Endodermal cell (in vitro differentiated cells): ENCODE measurements around the gene CDKL5. TPM values are rescaled to one million over a fixed set of nuclear protein-coding genes. Genes with fewer than 3 reads are reported as not detected.

Experiments
- DNase-seq: peaks from one replicate; pipeline ENCODE4 v3.0.0-alpha.2; 2017
- H3K27ac ChIP-seq: 2 replicates; pipeline ENCODE4 v1.5.1; 2013; ENCODE audit warnings: mild to moderate bottlenecking, low read depth, low read length, moderate library complexity
- H3K27me3 ChIP-seq: 2 replicates; pipeline ENCODE4 v1.6.1; 2013; ENCODE audit warnings: mild to moderate bottlenecking, low read length, moderate library complexity; ENCODE audit not compliant: insufficient read depth, control insufficient read depth, poor library complexity, severe bottlenecking
- H3K36me3 ChIP-seq: 2 replicates; pipeline ENCODE4 v1.7.0; 2013; ENCODE audit warnings: mild to moderate bottlenecking, low read length, moderate library complexity; ENCODE audit not compliant: control insufficient read depth, insufficient read depth
- H3K4me1 ChIP-seq: one replicate; pipeline ENCODE4 v1.7.0; 2013; ENCODE audit warnings: low read length; ENCODE audit not compliant: control insufficient read depth, insufficient read depth
- H3K4me3 ChIP-seq: 2 replicates; pipeline ENCODE4 v1.5.1; 2013; ENCODE audit warnings: mild to moderate bottlenecking, low read length, moderate library complexity
- H3K9ac ChIP-seq: 2 replicates; pipeline ENCODE4 v1.6.1; 2013; ENCODE audit warnings: mild to moderate bottlenecking, low read length, moderate library complexity; ENCODE audit not compliant: poor library complexity, severe bottlenecking; ENCODE audit errors: extremely low read depth
- H3K9me3 ChIP-seq: 2 replicates; pipeline ENCODE4 v1.6.1; 2013; ENCODE audit warnings: mild to moderate bottlenecking, low read length, moderate library complexity; ENCODE audit not compliant: control insufficient read depth
- H3K27ac Mint-ChIP-seq: 2 replicates; pipeline ENCODE4 v1.8.0; 2020; ENCODE audit warnings: mixed read lengths
- H3K27me3 Mint-ChIP-seq: 2 replicates; pipeline ENCODE4 v1.8.0; 2021; ENCODE audit warnings: mild to moderate bottlenecking, mixed read lengths; ENCODE audit not compliant: insufficient read depth
- H3K36me3 Mint-ChIP-seq: 2 replicates; pipeline ENCODE4 v1.8.0; 2020; ENCODE audit warnings: low read depth, mixed read lengths
- H3K4me1 Mint-ChIP-seq: 2 replicates; pipeline ENCODE4 v1.8.0; 2020; ENCODE audit warnings: mixed read lengths
- H3K4me3 Mint-ChIP-seq: 2 replicates; pipeline ENCODE4 v1.8.0; 2020; ENCODE audit warnings: mild to moderate bottlenecking, moderate library complexity, mixed read lengths
- H3K9me3 Mint-ChIP-seq: 2 replicates; pipeline ENCODE4 v1.8.0; 2020; ENCODE audit warnings: mild to moderate bottlenecking, mixed read lengths
- WGBS, 2 experiments: methylation state at CpG; one replicate each; pipeline versions ENCODE4 v1.1.5 to v1.1.7; 2013; ENCODE audit warnings: missing lambda C conversion rate in 2 of 2, mixed read lengths in 1 of 2; ENCODE audit not compliant: insufficient coverage in 1 of 2, insufficient read length in 1 of 2; 5-methylcytosine and 5-hydroxymethylcytosine counted together
- total RNA-seq, 2 donors: library from RNA; stranded (reverse); fragmentation: NEBNext Ultra II Directional in 1 of 2; extraction: Animal tissue kit (Norgen Biotek cat#: 25700) in 1 of 2; gene quantifications; 2 replicates in 1 of 2; 3 replicates in 1 of 2; pipeline ENCODE4 v1.2.1, GENCODE V29; 2021
- TF ChIP-seq, protein P1 (sequence below): fragments of 200-600 bp; sonication (generic); conservative IDR thresholded peaks from 2 replicates; pipeline ENCODE4 v1.5.0; 2021; ENCODE audit warnings: antibody characterized with exemption, mild to moderate bottlenecking

The CDKL5 gene
- total RNA-seq, 2 donors from 2014 or later = 18.2 to 19.3 TPM

DNA sequence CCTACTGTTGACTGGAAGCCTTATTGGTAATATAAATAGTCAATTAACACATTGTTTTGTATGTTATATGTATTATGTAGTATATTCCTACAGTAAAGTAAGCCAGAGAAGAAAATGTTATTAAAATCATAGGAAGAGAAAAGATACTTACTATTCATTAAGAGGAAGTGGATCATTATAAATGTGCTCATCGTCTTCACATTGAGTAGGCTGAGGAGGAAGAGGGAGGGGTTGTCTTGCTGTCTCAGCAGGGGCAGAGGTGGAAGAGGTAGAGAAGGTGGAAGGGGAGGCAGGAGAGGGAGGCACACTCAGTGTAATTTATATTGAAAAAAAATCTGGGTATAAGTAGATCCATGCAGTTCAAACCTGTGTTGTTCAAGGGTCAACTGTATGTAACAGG is 10.6 kb downstream of the CDKL5 start:
- WGBS, 2 experiments = 100% methylated on average over 1 of the region's 1 CpG; no CpG with 5 or more reads in 1 of the 2 experiments
- Mint-ChIP-seq H3K4me1 (no peaks in the 10 kb centered on the region), H3K27me3 (no peaks in the 10 kb centered on the region), H3K4me3 (no peak overlapping the region), H3K27ac (no peak overlapping the region), H3K9me3 (peaks cover 44% of the 10 kb centered on the region), H3K36me3 (no peaks in the 10 kb centered on the region)
- no peaks in the 10 kb centered on the region for H3K36me3 ChIP-seq
- TF ChIP-seq, protein P1, sequence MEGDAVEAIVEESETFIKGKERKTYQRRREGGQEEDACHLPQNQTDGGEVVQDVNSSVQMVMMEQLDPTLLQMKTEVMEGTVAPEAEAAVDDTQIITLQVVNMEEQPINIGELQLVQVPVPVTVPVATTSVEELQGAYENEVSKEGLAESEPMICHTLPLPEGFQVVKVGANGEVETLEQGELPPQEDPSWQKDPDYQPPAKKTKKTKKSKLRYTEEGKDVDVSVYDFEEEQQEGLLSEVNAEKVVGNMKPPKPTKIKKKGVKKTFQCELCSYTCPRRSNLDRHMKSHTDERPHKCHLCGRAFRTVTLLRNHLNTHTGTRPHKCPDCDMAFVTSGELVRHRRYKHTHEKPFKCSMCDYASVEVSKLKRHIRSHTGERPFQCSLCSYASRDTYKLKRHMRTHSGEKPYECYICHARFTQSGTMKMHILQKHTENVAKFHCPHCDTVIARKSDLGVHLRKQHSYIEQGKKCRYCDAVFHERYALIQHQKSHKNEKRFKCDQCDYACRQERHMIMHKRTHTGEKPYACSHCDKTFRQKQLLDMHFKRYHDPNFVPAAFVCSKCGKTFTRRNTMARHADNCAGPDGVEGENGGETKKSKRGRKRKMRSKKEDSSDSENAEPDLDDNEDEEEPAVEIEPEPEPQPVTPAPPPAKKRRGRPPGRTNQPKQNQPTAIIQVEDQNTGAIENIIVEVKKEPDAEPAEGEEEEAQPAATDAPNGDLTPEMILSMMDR = no peak
- DNase-seq = no peak
- no peaks in the 10 kb centered on the region for H3K27me3 ChIP-seq
- no peaks in the 10 kb centered on the region for H3K9me3 ChIP-seq
- no peak overlapping the region for H3K27ac ChIP-seq
- H3K4me1 ChIP-seq = no peaks in the 10 kb centered on the region
- no peak overlapping the region for H3K4me3 ChIP-seq
- no peak overlapping the region for H3K9ac ChIP-seq

DNA sequence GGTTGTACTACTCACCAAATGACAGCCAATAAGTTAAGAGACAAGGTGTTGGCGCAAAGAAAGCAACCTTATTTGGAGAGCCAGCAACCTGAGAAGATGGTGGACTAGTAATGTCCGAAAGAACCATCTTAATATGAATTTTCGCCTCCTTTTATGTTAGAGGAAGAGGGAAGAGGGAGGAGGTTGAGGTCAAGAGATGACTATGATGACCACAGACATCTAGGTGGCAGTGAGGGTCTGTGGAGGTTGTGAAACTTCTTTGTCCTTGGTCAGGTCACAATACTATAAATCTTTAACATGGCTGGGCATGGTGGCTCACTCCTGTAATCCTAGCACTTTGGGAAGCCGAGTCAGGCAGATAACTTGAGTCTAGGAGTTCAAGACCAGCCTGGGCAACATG is 15.4 kb downstream of the CDKL5 start:
- DNase-seq = no peak
- no peak overlapping the region for H3K27ac ChIP-seq
- no peaks in the 10 kb centered on the region for H3K27me3 ChIP-seq
- H3K27me3 Mint-ChIP-seq = no peaks in the 10 kb centered on the region
- WGBS, 2 experiments = 97 to 100% methylated on average over 1 to 4 of the region's 4 CpGs
- H3K4me3 Mint-ChIP-seq = no peak overlapping the region
- H3K4me1 Mint-ChIP-seq = peaks cover 14% of the 10 kb centered on the region
- no peak overlapping the region for H3K9ac ChIP-seq
- H3K9me3 Mint-ChIP-seq = peaks cover 63% of the 10 kb centered on the region
- no peaks in the 10 kb centered on the region for H3K36me3 ChIP-seq
- TF ChIP-seq, protein P1 = no peak
- H3K9me3 ChIP-seq = no peaks in the 10 kb centered on the region
- H3K4me3 ChIP-seq = no peak overlapping the region
- no peak overlapping the region for H3K27ac Mint-ChIP-seq
- H3K36me3 Mint-ChIP-seq = no peaks in the 10 kb centered on the region
- peaks cover 4% of the 10 kb centered on the region for H3K4me1 ChIP-seq

DNA sequence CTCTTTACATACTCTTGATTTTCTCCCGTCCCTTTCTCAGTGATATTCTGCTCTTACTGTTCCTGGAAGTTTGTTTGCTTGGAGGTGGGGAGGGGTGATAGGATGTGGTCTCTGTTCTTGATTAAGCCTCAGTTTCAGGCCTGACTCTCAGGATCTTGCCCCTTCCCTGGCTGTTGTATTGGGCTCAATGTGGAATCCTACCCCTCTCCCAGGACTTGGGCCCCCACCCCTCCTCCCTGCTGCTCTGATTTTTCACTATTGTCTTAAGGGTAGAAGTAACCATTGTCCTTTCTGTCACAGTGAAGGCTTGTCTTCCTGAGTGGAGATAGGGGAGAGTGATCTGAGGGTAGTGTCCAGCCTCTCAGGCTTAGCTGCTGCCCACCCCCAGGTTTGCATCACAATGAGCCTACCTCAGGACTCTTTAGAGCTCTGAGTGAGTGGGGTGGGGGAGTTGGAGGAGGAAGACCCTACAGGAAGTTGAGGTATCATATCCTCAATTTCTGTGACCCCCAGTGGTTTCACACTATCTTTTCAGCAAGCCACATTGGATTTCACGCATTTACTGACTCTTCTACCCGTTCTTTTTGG is 16.5 kb downstream of the CDKL5 start:
- H3K9me3 Mint-ChIP-seq = peaks cover 61% of the 10 kb centered on the region
- no peaks in the 10 kb centered on the region for H3K36me3 Mint-ChIP-seq
- no peaks in the 10 kb centered on the region for H3K27me3 Mint-ChIP-seq
- H3K27ac Mint-ChIP-seq = peak overlapping the region; percentile 27
- peaks cover 4% of the 10 kb centered on the region for H3K4me1 ChIP-seq
- TF ChIP-seq, protein P1 = no peak
- peaks cover 14% of the 10 kb centered on the region for H3K4me1 Mint-ChIP-seq
- no peak overlapping the region for H3K9ac ChIP-seq
- no peaks in the 10 kb centered on the region for H3K9me3 ChIP-seq
- peak; percentile 50 for DNase-seq
- H3K4me3 ChIP-seq = no peak overlapping the region
- 80 to 84% methylated on average over 1 to 2 of the region's 3 CpGs for WGBS, 2 experiments
- no peak overlapping the region for H3K27ac ChIP-seq
- H3K27me3 ChIP-seq = no peaks in the 10 kb centered on the region
- H3K36me3 ChIP-seq = no peaks in the 10 kb centered on the region
- no peak overlapping the region for H3K4me3 Mint-ChIP-seq
